ENCODE measurements around the gene PRR19. TPM values are rescaled to one million over a fixed set of nuclear protein-coding genes. Genes with fewer than 3 reads are reported as not detected.

Gene PRR19
- total and polyA plus RNA-seq, 10 of the 15 experiments (the other 5 are each of a cell fraction or from before 2014, with no cell fraction given): 0.09 to 1.7 (median 0.73) TPM; not detected in 1

GRCh38 chr19:42279902-42280814 lies 21.8 kb upstream of the PRR19 start (continued):
- no peak; the same call in 1 of the 2 replicates for TF ChIP-seq PKNOX1 (IDR thresholded peaks at IDR 0.05)
- TF ChIP-seq POLR2AphosphoS2 (IDR thresholded peaks at IDR 0.05; ENCODE audit: low read depth, low read length): peak; percentile 89
- no peak for TF ChIP-seq HDAC6 (IDR thresholded peaks at IDR 0.05; ENCODE audit: unreplicated experiment)
- TF ChIP-seq BCL3 (IDR thresholded peaks at IDR 0.05; ENCODE audit: borderline replicate concordance, insufficient read depth, low read depth, low read length, poor library complexity, severe bottlenecking): peak; percentile 39
- peak; percentile 71 for TF ChIP-seq NRF1 (conservative IDR thresholded peaks at IDR 0.05; ENCODE audit: low read depth, low read length)
- peak; percentile 84; the same call in 1 of the 2 replicates for TF ChIP-seq RB1 (IDR thresholded peaks at IDR 0.05; ENCODE audit: borderline replicate concordance)
- peak; percentile 35 for TF ChIP-seq E4F1 (IDR thresholded peaks at IDR 0.05; ENCODE audit: borderline replicate concordance, partially characterized antibody)
- no peak for TF ChIP-seq ZBED1 (IDR thresholded peaks at IDR 0.05; ENCODE audit: borderline replicate concordance)
- no peak for TF ChIP-seq NFXL1 (IDR thresholded peaks at IDR 0.05; ENCODE audit: borderline replicate concordance)
- TF ChIP-seq SIX5 (IDR thresholded peaks at IDR 0.05; ENCODE audit: low read depth, low read length, severe bottlenecking): no peak
- TF ChIP-seq RFX5 (IDR thresholded peaks at IDR 0.05; ENCODE audit: low read depth, low read length): peak; percentile 78; the same call in 1 of the 2 replicates
- 0 out of 2 replicates have a peak, but pooled peaks have one; percentile 48 for TF ChIP-seq BCLAF1 (IDR thresholded peaks at IDR 0.05)
- peak; percentile 58 for TF ChIP-seq FOS (IDR thresholded peaks at IDR 0.05; ENCODE audit: borderline replicate concordance, extremely low read depth, insufficient read length)
- peak; percentile 56; the same call in 1 of the 2 replicates for TF ChIP-seq NFYA (IDR thresholded peaks at IDR 0.05; ENCODE audit: borderline replicate concordance, low read depth, low read length)
- TF ChIP-seq NR2C2 (IDR thresholded peaks at IDR 0.05; ENCODE audit: borderline replicate concordance, control insufficient read depth, insufficient read length, low read depth): no peak
- peak; percentile 74 for TF ChIP-seq ZNF217 (IDR thresholded peaks at IDR 0.05)

Data from GM12878 (cell line).